Hematopoietic multipotent progenitor cell treated with erythropoietin and hydrocortisone succinate and interleukin-3 and kit ligand, for 8 days (in vitro differentiated cells): ENCODE data around the gene CALN1.
A peak's percentile ranks its signal among the peaks of the same experiment; 100 is the strongest.
"Not testable (repeated sequence)": the region's sequence is repeated elsewhere in the genome, so short reads cannot be mapped to it uniquely, and the experiment has no call there.

Experiments used
- DNase-seq: peaks from one replicate; pipeline ENCODE4 v3.0.0-alpha.2; 2015

Gene CALN1

DNA sequence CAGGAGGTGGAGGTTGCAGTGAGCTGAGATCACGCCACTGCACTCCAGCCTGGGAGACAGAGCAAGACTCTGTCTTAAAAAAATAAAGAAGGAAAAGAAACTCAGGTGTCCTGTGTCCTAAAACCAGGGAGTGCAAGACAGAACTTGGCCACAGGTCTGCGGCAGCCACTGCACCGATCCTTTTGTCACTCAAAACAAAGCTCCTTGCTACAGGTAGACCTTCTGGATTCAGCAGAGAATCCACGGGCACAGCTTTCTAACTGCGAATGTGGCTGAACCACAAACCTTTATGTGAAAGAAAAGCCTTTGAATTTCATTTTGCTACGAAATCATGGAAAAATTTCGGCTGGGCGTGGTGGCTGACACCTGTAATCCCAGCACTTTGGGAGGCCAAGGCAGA is 634.9 kb downstream of the CALN1 start:
- DNase-seq = no peak

DNA sequence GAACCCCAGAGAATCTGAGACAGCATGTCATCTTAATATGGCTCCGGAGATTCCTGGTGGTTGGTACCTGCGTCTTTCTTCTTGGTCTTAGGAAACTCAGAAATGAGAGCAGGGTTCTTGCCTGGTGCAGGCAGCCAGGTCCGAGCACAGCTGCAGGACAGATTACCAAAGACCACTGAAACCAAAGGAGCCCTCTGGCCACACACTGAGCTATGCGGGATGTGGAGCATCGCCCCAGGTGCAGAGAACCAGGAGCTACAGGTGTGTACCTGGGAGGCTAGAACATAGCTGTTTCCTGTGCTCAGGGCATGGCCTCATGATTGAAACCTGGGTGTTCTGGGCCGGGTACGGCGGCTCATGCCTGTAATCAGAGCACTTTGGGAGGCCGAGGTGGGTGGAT is 635.4 kb downstream of the CALN1 start:
- DNase-seq = no peak

DNA sequence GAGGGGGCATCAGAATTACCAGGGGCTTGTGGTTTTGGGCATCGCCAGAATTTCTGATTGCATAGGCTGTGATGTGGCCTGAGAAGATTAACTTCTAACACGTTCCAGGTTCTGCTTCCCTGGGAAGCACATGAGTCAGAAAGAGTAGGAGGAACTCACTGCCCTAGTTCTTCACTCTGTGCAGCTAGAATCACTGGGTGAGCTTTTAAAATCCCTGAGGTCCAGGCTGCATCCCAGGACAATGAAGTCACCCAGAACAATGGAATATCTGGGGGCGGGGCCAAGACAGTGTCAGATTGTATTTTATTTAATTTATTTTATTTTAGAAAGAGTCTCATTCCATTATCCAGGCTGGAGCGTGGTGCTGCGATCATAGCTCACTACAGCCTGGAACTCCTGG is 636.5 kb downstream of the CALN1 start:
- no peak for DNase-seq

DNA sequence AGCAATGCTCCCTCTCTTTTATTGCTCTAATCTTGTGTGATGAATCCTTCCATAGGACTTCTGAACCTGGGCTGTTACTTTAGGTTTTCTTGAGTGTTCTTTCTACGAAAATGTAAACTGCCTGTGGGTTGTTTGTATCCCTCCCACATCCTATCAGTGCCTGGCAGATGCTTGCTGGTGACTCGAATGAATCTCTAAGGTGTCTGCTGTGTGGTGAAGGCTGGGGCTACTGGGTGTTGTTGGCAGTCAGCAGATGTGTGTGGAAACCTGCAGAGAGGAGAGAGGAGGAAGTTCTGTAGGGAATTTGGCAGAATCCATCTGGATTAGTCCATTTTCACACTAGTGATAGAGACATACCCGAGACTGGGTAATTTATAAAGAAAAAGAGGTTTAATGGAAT is 639.4 kb downstream of the CALN1 start:
- DNase-seq = peak; percentile 4

DNA sequence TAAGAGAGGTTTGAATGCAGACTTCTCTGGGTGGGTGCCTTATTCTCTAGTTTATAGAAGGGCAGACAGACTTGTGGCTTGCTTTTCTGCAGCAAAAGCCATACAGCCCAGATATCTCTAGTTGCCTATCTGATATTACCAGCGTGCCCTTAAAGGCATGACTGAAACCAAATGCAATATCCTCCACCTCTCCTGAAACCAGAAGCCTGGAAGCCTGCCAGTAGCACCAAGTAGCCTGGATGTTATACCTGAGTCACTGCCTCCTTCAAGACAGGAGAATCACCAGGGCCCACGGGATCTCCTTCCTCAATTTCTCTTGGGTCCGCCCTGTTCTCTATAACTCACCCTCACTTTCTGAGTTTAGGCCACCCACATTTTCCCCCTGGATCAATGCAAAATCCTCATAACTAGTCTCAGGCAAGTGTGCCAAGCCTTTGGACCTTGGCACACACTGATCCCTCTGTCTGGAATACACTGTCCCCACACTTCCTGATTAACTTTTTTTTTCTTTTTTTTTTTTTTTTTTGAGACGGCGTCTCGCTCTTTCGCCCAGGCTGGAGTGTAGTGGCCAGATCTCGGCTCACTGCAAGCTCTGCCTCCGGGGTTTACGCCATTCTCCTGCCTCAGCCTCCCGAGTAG is 641.8 kb downstream of the CALN1 start:
- peak; percentile 6 for DNase-seq

DNA sequence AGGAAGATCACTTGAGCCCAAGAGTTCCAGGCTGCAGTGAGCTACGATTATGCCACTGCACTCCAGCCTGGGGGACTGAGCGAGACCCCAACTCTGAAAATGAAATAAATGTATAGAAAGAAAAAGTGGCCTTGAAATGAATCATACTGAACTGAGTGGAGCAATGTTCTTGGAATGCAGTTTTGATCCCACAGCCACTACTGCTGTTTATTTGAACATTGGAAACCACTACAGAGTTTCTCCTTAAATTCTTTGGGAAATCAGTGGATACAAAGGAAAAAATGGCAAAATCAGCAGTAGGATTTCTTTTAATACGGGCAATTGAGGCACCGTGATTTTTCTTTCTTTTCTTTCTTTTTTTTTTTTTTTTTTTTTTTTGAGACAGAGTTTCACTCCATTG is 642.8 kb downstream of the CALN1 start:
- DNase-seq = no peak

DNA sequence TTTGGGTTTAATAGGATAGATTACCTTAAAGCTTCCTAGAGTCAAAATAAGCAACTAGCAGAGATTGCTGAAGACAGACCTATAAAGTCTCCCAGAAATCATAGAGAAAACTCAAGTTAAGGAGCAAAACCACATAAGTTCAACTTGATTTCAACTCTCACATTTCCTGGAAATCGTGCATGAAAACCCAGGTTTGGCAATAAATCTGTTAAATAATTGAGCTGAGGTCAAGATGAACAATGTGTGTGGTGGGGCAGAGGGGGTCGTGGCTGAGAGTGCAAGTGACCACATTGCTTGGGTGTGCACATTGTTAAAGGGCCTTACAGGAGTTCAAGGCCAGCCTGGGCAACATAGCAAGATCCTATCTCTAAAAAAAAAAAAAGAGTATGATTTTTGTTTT is 643.7 kb downstream of the CALN1 start:
- DNase-seq = no peak

DNA sequence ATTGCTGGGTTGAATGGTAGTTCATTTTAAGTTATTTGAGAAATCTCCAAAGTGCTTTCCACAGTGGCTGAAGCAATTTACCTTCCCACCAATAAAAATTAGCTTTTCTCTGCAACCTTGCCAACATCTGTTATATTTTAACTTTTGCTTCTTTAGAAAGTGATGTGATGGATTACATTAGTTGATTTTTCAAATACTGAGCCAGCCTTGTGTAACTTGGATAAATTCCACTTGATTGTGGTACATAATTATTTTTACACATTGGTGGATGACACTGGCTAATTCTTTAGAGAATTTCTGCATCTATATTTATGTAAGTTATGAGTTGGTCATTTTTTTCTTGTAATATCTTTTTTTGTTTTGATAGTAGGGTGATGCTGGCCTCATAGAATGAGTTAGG is 646.1 kb downstream of the CALN1 start:
- no peak for DNase-seq

DNA sequence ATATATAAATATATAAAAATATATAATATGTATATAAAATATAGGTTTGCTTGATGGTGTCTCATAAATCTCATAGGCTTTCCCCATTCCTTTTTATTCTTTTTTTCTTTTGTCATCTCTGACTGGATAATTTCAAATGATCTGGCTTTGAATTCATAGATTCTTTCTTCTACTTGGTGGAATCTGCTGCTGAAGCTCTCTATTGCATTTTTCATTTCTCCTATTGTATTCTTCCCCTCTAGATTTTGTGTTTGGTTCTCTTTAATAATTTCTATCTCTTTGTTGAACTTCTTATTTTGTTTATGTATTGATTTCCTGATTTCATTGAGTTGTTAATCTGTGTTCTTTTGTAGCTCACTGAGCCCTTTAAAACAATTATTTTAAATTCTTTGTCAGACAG is 650.8 kb downstream of the CALN1 start:
- DNase-seq = no peak

DNA sequence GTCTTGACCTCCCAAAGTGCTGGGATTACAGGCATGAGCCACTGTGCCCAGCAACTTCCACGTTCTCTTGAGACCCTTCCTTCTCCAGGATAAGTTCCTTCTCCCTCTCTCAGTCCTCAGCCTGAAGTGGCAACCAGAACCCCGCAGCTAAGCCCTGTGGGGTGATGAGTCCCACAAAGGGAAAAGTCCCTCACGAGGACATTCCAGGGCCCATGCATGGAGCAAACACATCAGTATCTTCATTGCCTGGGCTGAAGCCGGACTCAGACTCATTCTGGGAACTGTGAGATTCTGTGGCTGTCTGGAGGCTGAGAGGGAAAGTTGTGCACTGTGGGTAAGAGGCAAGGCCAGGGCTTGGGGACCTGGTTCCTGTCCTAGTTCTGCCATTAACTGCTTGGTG is 657.3 kb downstream of the CALN1 start:
- no peak for DNase-seq

DNA sequence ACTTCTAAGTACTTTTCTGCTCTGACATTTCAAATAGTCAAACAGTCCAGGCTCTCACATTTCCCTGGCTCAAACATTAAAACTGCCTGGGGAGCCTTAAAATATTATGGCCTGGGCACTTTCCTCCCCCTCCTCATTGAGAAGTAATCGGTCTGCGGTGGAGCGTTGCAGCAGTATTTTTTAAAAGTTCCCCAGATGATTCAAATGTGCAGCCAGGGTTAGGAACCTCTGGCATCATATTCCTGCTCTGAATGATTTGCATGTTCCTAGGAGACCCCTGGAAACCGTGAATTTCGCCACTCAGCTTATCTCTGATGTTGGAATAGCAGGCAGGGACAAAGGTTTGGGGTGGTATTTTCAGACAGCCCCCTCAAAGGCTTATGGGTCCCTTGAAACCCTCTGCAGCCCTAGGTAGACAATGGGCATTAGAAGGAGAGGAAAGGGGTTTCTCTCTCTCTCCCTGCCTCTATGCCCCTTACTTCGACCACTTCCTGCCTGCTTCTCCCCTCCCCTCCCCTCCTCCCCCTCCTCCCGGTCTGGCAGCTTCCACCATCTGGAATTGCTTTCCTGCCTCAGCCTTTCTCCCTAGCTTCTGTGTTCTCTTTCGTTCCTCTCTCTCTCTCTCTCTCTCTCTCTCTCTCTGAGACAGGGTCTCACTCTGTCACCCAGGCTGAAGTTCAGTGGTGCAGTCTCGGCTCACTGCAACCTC is 658.0 kb downstream of the CALN1 start:
- no peak for DNase-seq

DNA sequence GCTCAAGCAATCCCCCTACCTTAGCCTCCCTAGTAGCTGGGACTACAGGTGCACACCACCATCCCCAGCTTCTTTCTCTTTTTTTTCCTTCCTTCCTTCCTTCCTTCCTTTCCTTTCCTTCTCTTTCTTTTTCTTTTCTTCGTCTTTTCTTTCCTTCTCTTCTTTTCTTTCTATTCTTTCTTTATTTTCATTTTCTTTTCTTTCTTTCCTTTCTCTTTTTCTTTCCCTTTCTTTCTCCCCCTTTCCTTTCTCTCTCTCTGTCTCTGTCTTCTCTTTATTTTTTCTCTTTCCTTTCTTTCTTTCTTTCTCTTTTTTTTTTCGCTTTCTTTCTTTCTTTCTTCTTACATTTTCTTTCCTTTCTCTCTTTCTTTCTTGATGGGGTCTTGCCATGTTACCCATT is 658.9 kb downstream of the CALN1 start:
- no peak for DNase-seq

DNA sequence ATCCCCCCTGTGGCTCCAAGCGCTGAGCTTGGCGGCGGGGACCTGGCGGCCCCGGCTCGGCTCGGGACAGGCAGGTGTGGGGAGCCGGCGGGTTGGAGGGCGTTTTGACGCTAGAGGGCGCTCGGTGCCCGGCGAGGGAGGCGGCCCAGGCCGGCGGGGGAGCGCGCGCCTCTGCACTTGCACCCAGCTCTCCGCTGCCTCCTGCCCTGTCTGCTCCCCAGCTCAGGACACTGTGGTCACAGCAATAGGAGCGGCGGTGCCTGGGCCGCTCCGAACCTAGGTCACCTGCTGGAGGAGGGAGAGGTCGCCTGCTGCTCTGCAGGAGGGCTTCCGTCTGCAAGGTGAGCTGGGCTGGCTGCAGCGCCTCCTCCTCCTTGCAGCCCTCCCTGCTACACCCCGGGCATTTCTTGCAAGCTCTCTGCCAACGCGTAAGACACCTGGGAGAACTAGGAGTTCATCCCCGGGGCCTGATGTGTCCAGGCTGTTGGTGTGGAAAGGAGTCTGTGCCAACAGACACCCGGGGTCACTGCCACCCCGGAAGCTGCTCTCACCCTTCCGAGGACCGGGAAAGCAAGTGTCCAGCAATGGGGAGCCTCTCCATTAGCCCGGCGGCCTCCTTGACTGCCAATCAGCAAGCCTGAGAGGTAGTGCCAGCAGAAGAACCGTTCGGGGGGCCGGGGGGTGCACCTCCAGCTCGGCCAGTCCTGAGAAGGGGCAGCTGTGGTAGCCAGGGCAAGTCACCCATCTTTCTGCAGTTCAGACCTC is 659.8 kb downstream of the CALN1 start:
- peak; percentile 39 for DNase-seq

DNA sequence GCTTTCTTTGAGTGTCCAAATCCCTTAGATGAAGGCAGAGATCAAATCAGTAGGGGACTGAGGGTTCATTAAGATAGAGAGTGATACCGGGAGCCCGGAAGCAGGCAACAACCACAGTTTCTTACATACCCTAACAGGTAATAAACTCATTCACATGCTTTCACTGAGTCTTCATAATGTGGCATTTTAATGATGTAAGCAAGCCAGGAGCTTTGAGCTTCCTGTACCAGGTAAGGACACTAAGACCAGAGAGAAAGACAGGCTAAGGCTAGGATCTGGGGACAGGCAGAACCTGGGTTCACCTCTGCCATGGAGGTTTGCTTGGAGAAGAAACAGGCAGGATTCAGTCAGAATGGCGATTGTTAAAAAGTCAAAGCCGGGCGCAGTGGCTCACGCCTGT is 661.8 kb downstream of the CALN1 start:
- DNase-seq = no peak

DNA sequence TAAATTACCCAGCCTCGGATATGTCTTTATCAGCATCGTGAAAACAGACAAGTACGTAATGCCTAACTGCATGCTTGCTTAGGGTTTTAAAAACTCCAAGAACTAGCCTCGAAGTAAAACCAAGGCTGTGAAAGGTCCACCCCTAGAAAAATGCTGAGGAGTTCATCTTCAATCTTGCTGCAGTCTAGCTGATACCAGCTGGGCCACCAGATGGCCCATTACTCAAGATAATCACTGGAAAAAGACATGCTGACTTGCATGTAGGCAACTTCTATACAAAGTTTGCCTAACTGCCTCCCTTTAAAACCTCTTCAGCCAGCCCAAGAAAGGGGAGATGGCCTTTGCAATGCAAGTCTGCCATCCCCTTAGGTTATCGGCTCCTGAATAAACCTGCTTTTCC is 666.1 kb downstream of the CALN1 start:
- no peak for DNase-seq

DNA sequence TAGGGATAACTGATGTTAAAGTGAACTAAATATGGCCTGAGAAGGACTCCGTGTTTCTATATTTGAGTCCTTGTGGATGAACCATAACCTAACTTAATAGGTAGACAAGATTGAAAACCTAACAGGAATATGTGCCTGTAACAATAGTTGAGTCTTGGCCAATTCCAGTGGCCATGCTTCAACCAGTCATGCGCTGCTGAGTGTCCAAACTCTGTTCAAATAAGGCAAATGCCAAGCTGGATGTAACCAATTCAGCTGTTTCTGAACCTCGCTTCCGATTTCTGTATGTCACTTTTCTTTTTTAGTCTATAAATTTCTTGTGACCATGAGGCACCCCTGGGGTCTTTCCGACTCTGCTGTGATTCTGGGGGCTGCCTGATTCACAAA is 672.0 kb downstream of the CALN1 start:
- no peak for DNase-seq

DNA sequence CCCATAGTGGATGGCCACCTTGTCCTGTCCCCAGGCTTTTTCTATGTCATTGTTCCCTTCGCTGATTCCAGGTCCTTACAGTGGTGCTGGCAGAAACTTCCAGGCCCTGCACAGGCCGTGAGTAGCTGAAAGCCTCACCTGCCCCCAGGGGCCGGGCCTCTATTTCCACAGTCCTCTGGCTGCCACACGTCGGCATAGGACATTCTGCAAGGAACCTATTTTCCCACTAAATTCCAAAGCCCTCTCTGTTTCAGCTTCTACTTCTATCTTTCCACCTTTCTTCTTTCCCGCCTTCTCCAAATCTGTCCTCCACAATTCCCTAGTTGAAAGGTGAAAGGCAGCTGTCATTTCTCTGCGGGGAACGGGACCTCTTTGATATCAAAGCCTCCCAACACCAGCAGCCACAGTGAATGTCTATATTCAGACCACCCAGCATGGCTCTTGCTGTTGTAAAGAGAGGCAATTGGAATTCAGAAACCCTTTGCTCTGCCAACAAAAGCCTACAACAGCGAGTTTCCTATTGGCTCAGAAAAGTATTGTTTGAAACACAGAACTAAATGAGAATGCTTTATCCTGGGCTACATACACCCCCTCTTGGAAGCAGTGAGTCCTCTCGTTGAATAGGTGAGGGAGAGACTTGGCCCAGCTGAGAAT is 672.5 kb downstream of the CALN1 start:
- no peak for DNase-seq

DNA sequence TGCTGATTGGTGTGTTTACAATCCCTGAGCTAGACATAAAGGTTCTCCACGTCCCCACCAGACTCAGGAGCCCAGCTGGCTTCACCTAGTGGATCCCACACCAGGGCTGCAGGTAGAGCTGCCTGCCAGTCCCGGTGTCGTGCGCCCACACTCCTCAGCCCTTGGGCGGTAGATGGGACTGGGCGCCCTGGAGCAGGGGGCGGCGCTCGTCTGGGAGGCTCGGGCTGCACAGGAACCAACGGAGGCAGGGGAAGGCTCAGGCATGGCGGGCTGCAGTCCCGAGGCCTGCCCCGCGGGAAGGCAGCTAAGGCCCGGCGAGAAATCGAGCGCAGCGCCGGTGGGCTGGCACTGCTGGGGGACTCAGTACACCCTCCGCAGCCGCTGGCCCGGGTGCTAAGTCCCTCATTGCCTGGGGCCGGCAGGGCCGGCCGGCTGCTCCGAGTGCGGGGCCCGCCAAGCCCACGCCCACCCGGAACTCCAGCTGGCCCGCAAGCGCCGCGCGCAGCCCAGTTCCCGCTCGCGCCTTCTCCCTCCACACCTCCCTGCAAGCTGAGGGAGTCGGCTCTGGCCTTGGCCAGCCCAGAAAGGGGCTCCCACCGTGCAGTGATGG is 674.1 kb downstream of the CALN1 start:
- not testable (repeated sequence) for DNase-seq

DNA sequence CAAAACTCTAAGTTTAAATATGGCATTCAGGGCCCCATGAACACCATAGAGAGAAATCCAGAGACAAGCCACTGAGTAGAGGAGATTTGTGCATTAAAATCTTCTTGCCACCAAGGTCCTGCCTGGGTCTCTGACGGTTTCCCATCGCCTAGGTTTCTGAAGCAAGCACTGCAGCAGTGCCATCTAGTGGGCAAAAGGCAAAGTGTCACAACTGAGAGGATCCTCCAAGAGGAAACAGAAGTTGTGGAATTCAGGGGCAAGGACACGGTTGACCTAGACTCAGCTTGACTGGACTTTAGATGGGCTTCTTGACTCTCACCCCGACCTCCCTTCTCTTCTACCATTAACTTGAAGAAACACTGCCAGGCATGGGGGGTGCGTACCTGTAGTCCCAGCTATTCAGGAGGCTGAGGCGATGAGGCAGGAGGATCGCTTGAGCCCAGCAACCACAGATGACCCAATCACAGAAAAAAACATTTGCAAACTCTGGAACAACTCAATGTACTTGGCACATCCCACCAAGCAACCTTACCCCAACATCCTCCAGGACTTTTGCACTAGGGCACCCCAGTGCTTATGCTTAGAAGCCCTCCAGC is 676.1 kb downstream of the CALN1 start:
- peak; percentile 57 for DNase-seq

DNA sequence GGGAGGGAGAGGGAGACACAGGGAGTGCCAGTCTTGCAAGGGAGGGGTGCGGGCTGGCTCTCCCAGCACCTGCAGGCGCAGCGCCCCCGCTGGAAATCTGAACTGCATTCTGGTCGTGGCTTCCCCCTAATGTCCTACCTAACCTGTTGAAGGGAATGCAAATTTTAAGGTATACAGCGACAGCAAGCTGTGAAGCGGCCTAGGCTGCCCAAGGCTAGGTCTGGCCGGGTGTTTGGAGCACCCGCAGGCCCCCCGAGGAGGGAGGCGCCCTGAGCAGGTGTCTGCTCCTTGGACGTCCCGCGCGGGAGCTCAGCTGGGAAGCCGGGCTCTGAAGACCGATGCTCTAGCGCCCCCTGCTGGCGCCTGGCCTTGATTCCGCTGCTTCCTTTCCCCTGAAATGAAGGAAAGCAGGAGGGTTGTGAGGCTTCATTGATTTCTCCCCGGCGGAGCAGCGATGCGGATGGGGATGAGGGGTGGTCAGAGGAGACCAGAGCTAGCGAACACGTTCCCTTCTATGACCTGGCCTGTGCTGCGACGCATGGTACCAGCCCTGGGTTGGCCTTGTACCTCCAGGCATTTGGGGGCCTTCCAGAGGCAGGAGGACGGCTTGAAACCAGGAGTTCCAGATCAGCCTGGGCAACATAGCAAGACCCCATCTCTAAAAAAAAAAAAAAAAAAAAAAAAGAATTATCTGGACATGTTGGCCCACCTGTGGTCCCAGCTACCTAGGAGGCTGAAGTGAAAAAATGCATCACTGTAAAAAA is 678.8 kb downstream of the CALN1 start:
- DNase-seq = peak; percentile 68

DNA sequence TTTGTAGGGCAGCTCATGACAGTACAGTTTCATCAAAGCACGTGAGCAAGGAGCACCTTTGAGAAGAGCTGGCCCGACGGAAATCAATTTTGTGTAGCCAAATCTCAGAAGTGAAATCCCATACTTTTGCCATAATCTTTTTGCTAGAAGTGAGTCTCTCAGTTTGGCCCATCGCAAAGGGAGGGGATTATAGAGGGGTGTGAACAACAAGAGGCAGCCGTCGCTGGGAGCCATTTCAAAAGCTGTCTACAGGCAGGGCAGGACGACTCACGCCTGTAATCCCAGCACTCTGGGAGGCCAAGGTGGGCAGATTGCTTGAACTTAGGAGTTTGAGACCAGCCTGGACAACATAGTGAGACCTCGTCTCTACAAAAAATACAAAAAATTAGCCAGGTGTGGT is 680.4 kb downstream of the CALN1 start:
- DNase-seq = no peak
